ENCODE data around the gene CCDC85B. TPM values are rescaled to one million over a fixed set of nuclear protein-coding genes. Genes with fewer than 3 reads are reported as not detected.

The CCDC85B gene
- total RNA-seq, 1 experiment from 2014 or later, result 14.7 TPM

DNA sequence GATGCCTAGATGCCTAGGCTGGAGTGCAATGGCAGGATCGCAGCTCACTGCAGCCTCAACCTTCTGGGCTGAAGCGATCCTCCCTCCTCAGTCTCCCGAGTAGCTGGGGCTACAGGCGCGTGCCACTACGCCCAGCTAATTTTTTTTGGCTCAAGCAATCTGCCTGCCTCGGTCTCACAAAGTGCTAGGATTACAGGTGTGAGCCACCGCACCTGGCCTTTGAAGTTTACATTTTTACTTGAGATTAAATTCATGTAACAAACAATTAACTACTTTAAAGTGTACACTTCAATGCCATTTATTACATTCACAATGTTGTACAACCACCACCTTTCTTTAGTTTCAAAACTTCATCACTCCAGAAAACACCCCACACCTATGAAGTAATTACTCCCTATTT is 13.2 kb downstream of the CCDC85B start:
- POLR2A ChIA-PET, result interaction anchor here (1.0 kb wide), 1 partner anchor 13 kb away, joined by 4 read pairs; no protein-coding TSS in a partner anchor
- H3K4me3 Mint-ChIP-seq (ENCODE audit: unreplicated experiment), result no peak overlapping the region
- H3K4me3 ChIP-seq (ENCODE audit: low read depth, low read length), result no peak overlapping the region
- peak overlapping the region; percentile 58 for H3K27ac Mint-ChIP-seq (ENCODE audit: unreplicated experiment)
- no TSS peak for BruUV-seq (replicated peaks)
- H3K4me1 Mint-ChIP-seq (ENCODE audit: low read depth, unreplicated experiment), result peaks cover 22% of the 10 kb centered on the region
- H3K9me3 ChIP-seq, result no peaks in the 10 kb centered on the region
- H3K27me3 Mint-ChIP-seq (ENCODE audit: insufficient read depth, unreplicated experiment), result no peaks in the 10 kb centered on the region
- TF ChIP-seq, protein P1, sequence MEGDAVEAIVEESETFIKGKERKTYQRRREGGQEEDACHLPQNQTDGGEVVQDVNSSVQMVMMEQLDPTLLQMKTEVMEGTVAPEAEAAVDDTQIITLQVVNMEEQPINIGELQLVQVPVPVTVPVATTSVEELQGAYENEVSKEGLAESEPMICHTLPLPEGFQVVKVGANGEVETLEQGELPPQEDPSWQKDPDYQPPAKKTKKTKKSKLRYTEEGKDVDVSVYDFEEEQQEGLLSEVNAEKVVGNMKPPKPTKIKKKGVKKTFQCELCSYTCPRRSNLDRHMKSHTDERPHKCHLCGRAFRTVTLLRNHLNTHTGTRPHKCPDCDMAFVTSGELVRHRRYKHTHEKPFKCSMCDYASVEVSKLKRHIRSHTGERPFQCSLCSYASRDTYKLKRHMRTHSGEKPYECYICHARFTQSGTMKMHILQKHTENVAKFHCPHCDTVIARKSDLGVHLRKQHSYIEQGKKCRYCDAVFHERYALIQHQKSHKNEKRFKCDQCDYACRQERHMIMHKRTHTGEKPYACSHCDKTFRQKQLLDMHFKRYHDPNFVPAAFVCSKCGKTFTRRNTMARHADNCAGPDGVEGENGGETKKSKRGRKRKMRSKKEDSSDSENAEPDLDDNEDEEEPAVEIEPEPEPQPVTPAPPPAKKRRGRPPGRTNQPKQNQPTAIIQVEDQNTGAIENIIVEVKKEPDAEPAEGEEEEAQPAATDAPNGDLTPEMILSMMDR (IDR thresholded peaks at IDR 0.05; ENCODE audit: insufficient read depth in 1 of 2, low read depth in 1 of 2, low read length in 1 of 2, severe bottlenecking in 1 of 2, unreplicated experiment in 1 of 2), result no peak
- DNase-seq, result no peak
- CTCF ChIA-PET, result interaction anchor here (3.8 kb wide), 1 partner anchor 16 kb away, joined by 36 read pairs; the partner anchor contains the start of gene FIBP
- no peaks in the 10 kb centered on the region; the same call in 1 of the 2 replicates for H3K27me3 ChIP-seq (replicated peaks; ENCODE audit: control insufficient read depth, insufficient read depth, low read length)
- peaks cover 25% of the 10 kb centered on the region for H3K4me1 ChIP-seq
- no peaks in the 10 kb centered on the region for H3K36me3 ChIP-seq (ENCODE audit: control insufficient read depth, insufficient read depth, low read length)
- intact Hi-C loops (cut with micrococcal nuclease; ENCODE audit: unreplicated experiment), result no loop called here
- no peaks in the 10 kb centered on the region for H3K9me3 Mint-ChIP-seq (ENCODE audit: unreplicated experiment)
- H3K36me3 Mint-ChIP-seq (ENCODE audit: insufficient read depth, unreplicated experiment), result peaks cover 11% of the 10 kb centered on the region

DNA sequence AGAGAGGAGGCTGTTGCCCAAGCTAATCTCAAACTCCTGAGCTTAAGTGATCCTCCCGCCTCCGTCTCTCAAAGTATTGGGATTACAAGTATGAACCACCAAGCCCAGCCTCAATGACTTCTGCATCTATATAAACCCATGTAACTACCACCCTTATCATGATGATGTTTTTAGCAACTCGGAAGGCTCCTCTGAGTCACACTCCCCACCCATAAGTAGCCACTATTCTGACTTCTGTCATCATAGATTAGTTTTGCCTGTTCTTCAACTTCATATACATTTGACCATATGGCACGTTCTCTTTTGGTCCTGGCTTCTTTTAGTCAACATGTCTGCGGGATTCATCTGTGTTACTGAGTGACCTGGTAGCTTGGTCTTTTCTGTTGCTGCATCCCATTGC is 16.1 kb downstream of the CCDC85B start:
- POLR2A ChIA-PET, result no interaction called here
- H3K4me3 Mint-ChIP-seq (ENCODE audit: unreplicated experiment), result no peak overlapping the region
- BruUV-seq (replicated peaks), result no TSS peak

DNA sequence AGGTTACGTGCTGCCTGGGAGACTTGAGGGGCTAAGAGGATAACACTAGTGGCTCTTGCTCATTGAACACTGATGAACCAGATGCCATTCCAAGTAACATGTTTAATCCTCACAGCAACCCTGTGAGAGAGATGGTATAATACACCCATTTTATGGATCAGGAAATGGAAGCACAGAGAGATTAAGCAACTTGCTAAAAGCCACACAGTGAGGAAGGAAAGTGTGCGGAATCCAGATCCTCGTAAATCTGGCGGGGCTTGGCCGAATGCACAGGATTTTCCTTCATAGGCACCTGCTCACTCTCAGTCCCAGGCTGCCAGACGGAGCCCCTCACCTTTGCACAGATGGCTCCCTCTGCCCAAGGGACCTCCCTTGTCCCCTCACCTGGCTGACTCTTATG is 17.4 kb downstream of the CCDC85B start:
- no peaks in the 10 kb centered on the region for H3K27me3 ChIP-seq (replicated peaks; ENCODE audit: control insufficient read depth, insufficient read depth, low read length)
- peaks cover 17% of the 10 kb centered on the region for H3K4me1 ChIP-seq
- Mint-ChIP-seq H3K27ac (ENCODE audit: unreplicated experiment) (no peak overlapping the region), H3K27me3 (ENCODE audit: insufficient read depth, unreplicated experiment) (no peaks in the 10 kb centered on the region), H3K9me3 (ENCODE audit: unreplicated experiment) (no peaks in the 10 kb centered on the region), H3K4me3 (ENCODE audit: unreplicated experiment) (no peak overlapping the region), H3K36me3 (ENCODE audit: insufficient read depth, unreplicated experiment) (no peaks in the 10 kb centered on the region), H3K4me1 (ENCODE audit: low read depth, unreplicated experiment) (peaks cover 21% of the 10 kb centered on the region)
- H3K9me3 ChIP-seq, result no peaks in the 10 kb centered on the region
- POLR2A ChIA-PET, result interaction anchor here (0.7 kb wide), 1 partner anchor 79 kb away, joined by 5 read pairs; no protein-coding TSS in a partner anchor
- intact Hi-C loops (cut with micrococcal nuclease; ENCODE audit: unreplicated experiment), result no loop called here
- H3K4me3 ChIP-seq (ENCODE audit: low read depth, low read length), result no peak overlapping the region
- TF ChIP-seq, protein P1 (IDR thresholded peaks at IDR 0.05; ENCODE audit: insufficient read depth in 1 of 2, low read depth in 1 of 2, low read length in 1 of 2, severe bottlenecking in 1 of 2, unreplicated experiment in 1 of 2), result no peak
- DNase-seq, result no peak
- no peaks in the 10 kb centered on the region for H3K36me3 ChIP-seq (ENCODE audit: control insufficient read depth, insufficient read depth, low read length)
- CTCF ChIA-PET, result interaction anchor here (2.4 kb wide), 1 partner anchor 19 kb away, joined by 6 read pairs; the partner anchor contains the start of gene FIBP
- no TSS peak for BruUV-seq (replicated peaks)

More for the DNA sequence above, 16.1 kb downstream of the CCDC85B start:
- Histone ChIP-seq H3K9me3 (no peaks in the 10 kb centered on the region), H3K4me1 (peaks cover 21% of the 10 kb centered on the region), H3K36me3 (ENCODE audit: control insufficient read depth, insufficient read depth, low read length) (no peaks in the 10 kb centered on the region), H3K4me3 (ENCODE audit: low read depth, low read length) (no peak overlapping the region), H3K27me3 (replicated peaks; ENCODE audit: control insufficient read depth, insufficient read depth, low read length) (no peaks in the 10 kb centered on the region)
- H3K27me3 Mint-ChIP-seq (ENCODE audit: insufficient read depth, unreplicated experiment), result no peaks in the 10 kb centered on the region
- H3K36me3 Mint-ChIP-seq (ENCODE audit: insufficient read depth, unreplicated experiment), result no peaks in the 10 kb centered on the region
- intact Hi-C loops (cut with micrococcal nuclease; ENCODE audit: unreplicated experiment), result no loop called here
- TF ChIP-seq, protein P1 (IDR thresholded peaks at IDR 0.05; ENCODE audit: insufficient read depth in 1 of 2, low read depth in 1 of 2, low read length in 1 of 2, severe bottlenecking in 1 of 2, unreplicated experiment in 1 of 2), result no peak
- peaks cover 25% of the 10 kb centered on the region for H3K4me1 Mint-ChIP-seq (ENCODE audit: low read depth, unreplicated experiment)
- CTCF ChIA-PET, result interaction anchor here (0.6 to 2.4 kb wide), 4 partner anchors 18 to 138 kb away, joined by 3 to 6 read pairs (median 4); partner anchors contain the start of gene FIBP
- DNase-seq, result no peak
- no peaks in the 10 kb centered on the region for H3K9me3 Mint-ChIP-seq (ENCODE audit: unreplicated experiment)
- H3K27ac Mint-ChIP-seq (ENCODE audit: unreplicated experiment), result no peak overlapping the region

Data from Caco-2 (cell line).